CD4-positive, alpha-beta memory T cell (primary cell): ENCODE results near the gene LCN15. TPM values are rescaled to one million over a fixed set of nuclear protein-coding genes. Genes with fewer than 3 reads are reported as not detected.
"Not testable (repeated sequence)": the region's sequence is repeated elsewhere in the genome, so short reads cannot be mapped to it uniquely, and the experiment has no call there.

ENCODE experiments used
- CTCF ChIA-PET: fragments of 350-600 bp; sonication (Branson Sonifier 250); formaldehyde crosslinking; loops from one replicate; lab custom pipeline; 2021; ENCODE audit warnings: inconsistent platforms; ENCODE audit not compliant: partially characterized antibody; lab: Charles Lee
- POLR2A ChIA-PET: fragments of 350-600 bp; sonication (Branson Sonifier 250); formaldehyde crosslinking; loops from one replicate; lab custom pipeline; 2021; ENCODE audit not compliant: partially characterized antibody; lab: Charles Lee
- DNase-seq, 5 donors: peaks; one replicate each; pipeline versions ENCODE4 v3.0.0 to v3.0.0-alpha.2; 2020 to 2022; ENCODE audit warnings: mixed read lengths in 1 of 5
- H3K27ac ChIP-seq: one replicate; pipeline ENCODE4 v1.7.0; 2013; ENCODE audit warnings: low read depth, low read length
- H3K27me3 ChIP-seq: 2 replicates; pipeline ENCODE4 v1.7.0; 2013; ENCODE audit warnings: mild to moderate bottlenecking, low read length, moderate library complexity; ENCODE audit not compliant: insufficient read depth
- H3K36me3 ChIP-seq: 2 replicates; pipeline ENCODE4 v1.7.0; 2013; ENCODE audit warnings: mild to moderate bottlenecking, low read length, moderate library complexity; ENCODE audit not compliant: insufficient read depth
- H3K4me1 ChIP-seq: 2 replicates; pipeline ENCODE4 v1.7.0; 2013; ENCODE audit warnings: mild to moderate bottlenecking, low read length, moderate library complexity; ENCODE audit not compliant: insufficient read depth
- H3K4me3 ChIP-seq, 2 donors: one replicate each; pipeline ENCODE4 v1.7.0; 2013; ENCODE audit warnings: low read length in 2 of 2, mild to moderate bottlenecking in 1 of 2
- H3K9me3 ChIP-seq, 2 donors: one replicate each; pipeline ENCODE4 v1.7.0; 2013; ENCODE audit warnings: low read length in 2 of 2, control low read depth in 1 of 2; ENCODE audit not compliant: control insufficient read depth in 1 of 2
- H3K27ac Mint-ChIP-seq, 7 donors: one replicate each; pipeline ENCODE4 v1.8.0; 2020 to 2021; ENCODE audit warnings: mixed read lengths in 7 of 7, mild to moderate bottlenecking in 6 of 7, inconsistent platforms in 3 of 7, moderate library complexity in 3 of 7
- H3K27me3 Mint-ChIP-seq, 2 donors: one replicate each; pipeline ENCODE4 v1.8.0; 2020 to 2021; ENCODE audit warnings: mixed read lengths in 2 of 2
- H3K36me3 Mint-ChIP-seq, 2 donors: one replicate each; pipeline ENCODE4 v1.8.0; 2020 to 2021; ENCODE audit warnings: mixed read lengths in 2 of 2, inconsistent platforms in 1 of 2, mild to moderate bottlenecking in 1 of 2
- H3K4me1 Mint-ChIP-seq, 4 donors: one replicate each; pipeline ENCODE4 v1.8.0; 2020 to 2021; ENCODE audit warnings: mixed read lengths in 4 of 4, mild to moderate bottlenecking in 1 of 4
- H3K4me3 Mint-ChIP-seq, 8 donors: one replicate each; pipeline ENCODE4 v1.8.0; 2020 to 2021; ENCODE audit warnings: mixed read lengths in 8 of 8, mild to moderate bottlenecking in 7 of 8, moderate library complexity in 6 of 8, inconsistent platforms in 3 of 8
- H3K9me3 Mint-ChIP-seq, 8 donors: one replicate each; pipeline ENCODE4 v1.8.0; 2020 to 2021; ENCODE audit warnings: mixed read lengths in 8 of 8, mild to moderate bottlenecking in 5 of 8, inconsistent platforms in 3 of 8, moderate library complexity in 1 of 8
- intact Hi-C: fragments of 100-400 bp; cut with micrococcal nuclease; formaldehyde crosslinking; loops from one replicate; pipeline ENCODE4 v1.15.1; 2023
- polyA plus RNA-seq, 2 donors: library from polyadenylated mRNA; unstranded; fragments of 300-500 nt; fragmentation: Illumina TruSeq; gene quantifications; one replicate each; pipeline ENCODE4 v1.2.3, GENCODE V29; 2021
- total RNA-seq, 2 experiments: library from RNA; stranded (reverse); gene quantifications; one replicate each; pipeline ENCODE4 v1.2.3, GENCODE V29; 2021

Gene LCN15
- total and polyA plus RNA-seq, 4 experiments from 2014 or later: not detected

GRCh38 chr9:136755302-136756133 is 8.8 kb downstream of the LCN15 start:
- H3K4me3 ChIP-seq, H3K36me3 Mint-ChIP-seq, H3K4me3 Mint-ChIP-seq, H3K36me3 ChIP-seq, H3K27ac ChIP-seq, H3K4me1 ChIP-seq, H3K9me3 ChIP-seq, intact Hi-C loops, H3K4me1 Mint-ChIP-seq, H3K27me3 ChIP-seq: not testable (repeated sequence)
- Mint-ChIP-seq H3K27me3 (peaks cover 5 to 11% of the 10 kb centered on the region in 2 donors), H3K9me3 (peaks cover 3 to 29% (median 20%) of the 10 kb centered on the region in 8 donors), H3K27ac (peak overlapping the region in 1 of 7 donors; percentile 53)
- POLR2A ChIA-PET: interaction anchor here (0.5 kb wide), 1 partner anchor 29 kb away, joined by 6 read pairs; no protein-coding TSS in a partner anchor
- peak in 1 of 5 donors; percentile 29 for DNase-seq
- CTCF ChIA-PET: interaction anchor here (0.9 kb wide), 1 partner anchor 16 kb away, joined by 4 read pairs; no protein-coding TSS in a partner anchor

DNA sequence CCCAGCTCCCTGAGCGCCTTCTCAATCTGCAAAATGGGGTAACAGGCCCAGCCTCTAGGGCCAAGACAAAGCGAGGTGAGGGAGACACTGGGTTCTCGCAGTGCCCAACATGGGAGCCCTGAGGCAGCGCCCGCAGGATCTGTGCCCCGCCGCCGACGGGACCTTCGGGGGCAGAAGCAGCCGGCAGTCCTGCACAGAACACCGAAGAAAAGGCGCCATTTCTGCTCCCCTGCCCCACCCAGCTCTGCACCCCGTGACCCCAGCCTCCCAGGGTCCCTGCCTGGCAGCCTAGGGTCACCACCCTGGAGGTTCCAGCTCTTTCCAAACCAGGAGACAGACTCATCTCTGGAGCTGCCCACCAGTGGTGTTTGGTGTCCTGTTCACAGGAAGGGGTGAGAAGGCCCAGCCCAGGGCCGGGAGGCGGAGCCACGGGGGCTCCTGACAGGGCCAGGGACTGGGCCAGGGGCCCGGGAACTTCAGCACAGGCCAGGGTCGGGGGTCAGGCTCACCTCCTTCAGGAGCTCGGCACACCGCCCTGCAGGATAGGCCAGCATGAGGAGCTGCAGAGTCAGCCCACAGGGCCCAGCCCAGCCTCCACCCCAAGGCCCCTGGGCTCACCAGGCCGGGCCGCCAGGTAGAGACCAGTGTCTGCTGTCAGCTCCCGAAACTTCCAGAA is 9.6 kb downstream of the LCN15 start:
- Mint-ChIP-seq H3K9me3 (peaks cover 3 to 29% (median 21%) of the 10 kb centered on the region in 8 donors), H3K27me3 (peaks cover 3 to 9% of the 10 kb centered on the region in 2 donors), H3K4me1 (no peaks in the 10 kb centered on the region), H3K27ac (no peak overlapping the region), H3K4me3 (no peak overlapping the region), H3K36me3 (peaks cover 0 to 4% of the 10 kb centered on the region in 2 donors)
- CTCF ChIA-PET: interaction anchor here (0.9 kb wide), 1 partner anchor 17 kb away, joined by 4 read pairs; no protein-coding TSS in a partner anchor
- Histone ChIP-seq H3K27me3 (no peaks in the 10 kb centered on the region), H3K27ac (no peak overlapping the region), H3K9me3 (peaks cover 0 to 6% of the 10 kb centered on the region in 2 donors), H3K4me3 (no peak overlapping the region), H3K36me3 (no peaks in the 10 kb centered on the region), H3K4me1 (no peaks in the 10 kb centered on the region)
- DNase-seq: peak in 1 of 5 donors; percentile 27
- POLR2A ChIA-PET: no interaction called here
- intact Hi-C loops: no loop called here

DNA sequence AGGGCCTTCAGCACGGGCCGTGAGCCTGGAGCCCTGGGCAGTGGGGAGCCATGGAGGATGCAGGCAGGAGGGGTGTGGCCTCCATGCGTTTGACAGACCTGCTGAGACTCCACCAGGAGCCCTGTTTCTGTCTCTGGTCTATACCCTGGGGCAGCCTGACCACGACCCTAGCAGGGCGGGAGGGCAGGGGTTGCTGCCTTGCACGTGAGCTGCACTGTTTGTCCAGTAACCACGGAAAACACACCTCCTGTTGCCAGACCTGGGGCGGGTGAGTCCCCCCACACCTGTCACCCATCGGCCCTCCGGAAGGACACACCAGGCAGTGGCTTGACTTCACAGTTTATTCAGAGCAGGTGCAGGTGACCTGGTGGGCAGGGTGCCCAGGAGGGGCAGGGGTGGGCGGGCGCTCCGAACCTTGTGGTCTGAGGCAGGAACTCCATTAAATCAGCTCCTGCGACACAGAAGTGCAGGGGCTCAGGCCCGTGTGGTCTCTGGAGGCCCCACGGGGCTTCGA is 10.2 kb downstream of the LCN15 start:
- Histone ChIP-seq H3K36me3 (no peaks in the 10 kb centered on the region), H3K4me1 (no peaks in the 10 kb centered on the region), H3K4me3 (no peak overlapping the region), H3K9me3 (peaks cover 0 to 6% of the 10 kb centered on the region in 2 donors), H3K27ac (no peak overlapping the region), H3K27me3 (no peaks in the 10 kb centered on the region)
- CTCF ChIA-PET: no interaction called here
- intact Hi-C loops: no loop called here
- peaks cover 0 to 4% of the 10 kb centered on the region in 2 donors for H3K36me3 Mint-ChIP-seq
- no peak overlapping the region for H3K27ac Mint-ChIP-seq
- no peak for DNase-seq
- no peak overlapping the region for H3K4me3 Mint-ChIP-seq
- POLR2A ChIA-PET: no interaction called here
- no peaks in the 10 kb centered on the region for H3K4me1 Mint-ChIP-seq
- H3K9me3 Mint-ChIP-seq: peaks cover 3 to 29% (median 21%) of the 10 kb centered on the region in 8 donors
- peaks cover 3 to 8% of the 10 kb centered on the region in 2 donors for H3K27me3 Mint-ChIP-seq

GRCh38 chr9:136753371-136754058 is 10.8 kb downstream of the LCN15 start:
- no peak overlapping the region for H3K4me3 Mint-ChIP-seq
- no peaks in the 10 kb centered on the region for H3K4me1 Mint-ChIP-seq
- CTCF ChIA-PET: no interaction called here
- H3K27ac Mint-ChIP-seq: no peak overlapping the region
- H3K27me3 ChIP-seq: no peaks in the 10 kb centered on the region
- no peak overlapping the region for H3K4me3 ChIP-seq
- POLR2A ChIA-PET: no interaction called here
- H3K36me3 ChIP-seq: no peaks in the 10 kb centered on the region
- intact Hi-C loops: no loop called here
- H3K36me3 Mint-ChIP-seq: peaks cover 0 to 4% of the 10 kb centered on the region in 2 donors
- H3K4me1 ChIP-seq: no peaks in the 10 kb centered on the region
- no peak overlapping the region for H3K27ac ChIP-seq
- peaks cover 3 to 29% (median 21%) of the 10 kb centered on the region in 8 donors for H3K9me3 Mint-ChIP-seq
- H3K9me3 ChIP-seq: peaks cover 0 to 6% of the 10 kb centered on the region in 2 donors
- DNase-seq: peak in 1 of 5 donors; percentile 20
- H3K27me3 Mint-ChIP-seq: peaks cover 3 to 8% of the 10 kb centered on the region in 2 donors

GRCh38 chr9:136751814-136752213 is 12.5 kb downstream of the LCN15 start:
- H3K27ac ChIP-seq: no peak overlapping the region
- peaks cover 0 to 4% of the 10 kb centered on the region in 2 donors for H3K36me3 Mint-ChIP-seq
- CTCF ChIA-PET: no interaction called here
- no peaks in the 10 kb centered on the region for H3K4me1 Mint-ChIP-seq
- no peak overlapping the region for H3K4me3 ChIP-seq
- H3K9me3 Mint-ChIP-seq: peaks cover 3 to 29% (median 21%) of the 10 kb centered on the region in 8 donors
- no peak for DNase-seq
- H3K4me1 ChIP-seq: no peaks in the 10 kb centered on the region
- H3K9me3 ChIP-seq: peaks cover 0 to 6% of the 10 kb centered on the region in 2 donors
- H3K36me3 ChIP-seq: no peaks in the 10 kb centered on the region
- intact Hi-C loops: no loop called here
- POLR2A ChIA-PET: no interaction called here
- no peaks in the 10 kb centered on the region for H3K27me3 ChIP-seq
- H3K4me3 Mint-ChIP-seq: no peak overlapping the region
- H3K27me3 Mint-ChIP-seq: peaks cover 5 to 8% of the 10 kb centered on the region in 2 donors
- H3K27ac Mint-ChIP-seq: no peak overlapping the region

DNA sequence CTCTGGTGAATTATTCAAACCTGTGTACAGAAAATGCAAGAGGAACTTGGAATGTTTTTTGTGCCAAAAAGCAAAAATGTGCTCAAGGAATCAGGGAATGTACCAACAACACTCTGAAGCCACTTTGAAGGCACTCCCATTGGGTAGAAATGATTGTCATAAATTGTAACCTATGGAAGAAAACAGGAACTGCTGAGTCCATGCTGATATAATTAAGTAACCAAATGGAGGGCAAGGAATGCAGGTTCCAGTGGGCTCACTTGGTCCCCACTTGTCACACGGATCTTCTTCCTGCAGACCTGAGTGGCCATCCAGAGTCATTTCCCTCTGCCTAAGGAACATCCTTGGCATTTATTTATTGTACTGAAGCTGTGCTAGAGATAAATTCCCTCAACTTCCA is 13.1 kb downstream of the LCN15 start:
- Histone ChIP-seq H3K9me3 (peaks cover 0 to 6% of the 10 kb centered on the region in 2 donors), H3K4me1 (no peaks in the 10 kb centered on the region), H3K27me3 (no peaks in the 10 kb centered on the region), H3K4me3 (no peak overlapping the region), H3K27ac (no peak overlapping the region), H3K36me3 (no peaks in the 10 kb centered on the region)
- Mint-ChIP-seq H3K27ac (no peak overlapping the region), H3K4me1 (no peaks in the 10 kb centered on the region), H3K27me3 (peaks cover 5 to 8% of the 10 kb centered on the region in 2 donors), H3K9me3 (peaks cover 3 to 29% (median 21%) of the 10 kb centered on the region in 8 donors), H3K4me3 (no peak overlapping the region), H3K36me3 (peaks cover 0 to 4% of the 10 kb centered on the region in 2 donors)
- intact Hi-C loops: no loop called here
- CTCF ChIA-PET: interaction anchor here (0.6 kb wide), 1 partner anchor 376 kb away, joined by 4 read pairs; no protein-coding TSS in a partner anchor
- POLR2A ChIA-PET: no interaction called here
- no peak for DNase-seq
